ENCODE data around the gene SLC22A5.

Gene SLC22A5

DNA sequence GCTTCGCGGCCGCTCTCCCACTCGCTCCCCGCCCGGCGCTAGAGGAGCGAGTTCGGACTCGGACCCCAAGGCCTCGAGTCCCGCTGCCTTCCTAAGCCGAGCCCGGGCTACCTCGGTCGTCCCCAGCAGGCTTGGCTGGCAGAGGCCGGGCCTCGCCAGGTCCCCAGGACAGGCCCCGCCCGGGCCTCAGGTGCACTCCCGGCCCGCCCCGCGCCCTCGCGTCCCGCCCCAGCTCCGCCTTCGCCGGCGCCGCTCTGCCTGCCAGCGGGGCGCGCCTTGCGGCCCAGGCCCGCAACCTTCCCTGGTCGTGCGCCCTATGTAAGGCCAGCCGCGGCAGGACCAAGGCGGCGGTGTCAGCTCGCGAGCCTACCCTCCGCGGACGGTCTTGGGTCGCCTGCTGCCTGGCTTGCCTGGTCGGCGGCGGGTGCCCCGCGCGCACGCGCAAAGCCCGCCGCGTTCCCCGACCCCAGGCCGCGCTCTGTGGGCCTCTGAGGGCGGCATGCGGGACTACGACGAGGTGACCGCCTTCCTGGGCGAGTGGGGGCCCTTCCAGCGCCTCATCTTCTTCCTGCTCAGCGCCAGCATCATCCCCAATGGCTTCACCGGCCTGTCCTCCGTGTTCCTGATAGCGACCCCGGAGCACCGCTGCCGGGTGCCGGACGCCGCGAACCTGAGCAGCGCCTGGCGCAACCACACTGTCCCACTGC lies at the start of gene SLC22A5:
TSS of gene SLC22A5 (plus strand) at position 237 of the 707 bp plus-strand sequence. CDS start at position 500, 263 bp downstream.
- DNase-seq = peak; percentile 21 to 53

DNA sequence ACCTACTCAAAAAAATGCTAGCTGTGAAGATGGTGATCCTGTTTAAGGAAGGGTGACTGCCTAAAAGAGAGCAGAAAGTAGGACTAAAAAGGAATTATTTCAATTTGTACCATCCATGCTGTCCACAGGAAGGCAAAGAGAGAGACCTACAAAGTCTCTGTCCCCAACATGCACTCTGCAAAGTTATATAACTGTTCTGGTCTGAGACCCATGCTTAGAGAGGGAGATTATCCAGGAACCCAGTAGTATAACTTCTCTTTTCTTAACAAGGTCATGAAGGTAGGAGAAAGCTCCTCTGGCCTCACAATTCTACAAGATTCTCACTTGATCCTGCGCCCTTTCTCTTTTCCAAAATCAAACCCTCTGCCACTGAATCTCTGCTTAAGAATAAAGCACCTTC lies 49.5 kb upstream of the SLC22A5 start:
- no peak for DNase-seq

DNA sequence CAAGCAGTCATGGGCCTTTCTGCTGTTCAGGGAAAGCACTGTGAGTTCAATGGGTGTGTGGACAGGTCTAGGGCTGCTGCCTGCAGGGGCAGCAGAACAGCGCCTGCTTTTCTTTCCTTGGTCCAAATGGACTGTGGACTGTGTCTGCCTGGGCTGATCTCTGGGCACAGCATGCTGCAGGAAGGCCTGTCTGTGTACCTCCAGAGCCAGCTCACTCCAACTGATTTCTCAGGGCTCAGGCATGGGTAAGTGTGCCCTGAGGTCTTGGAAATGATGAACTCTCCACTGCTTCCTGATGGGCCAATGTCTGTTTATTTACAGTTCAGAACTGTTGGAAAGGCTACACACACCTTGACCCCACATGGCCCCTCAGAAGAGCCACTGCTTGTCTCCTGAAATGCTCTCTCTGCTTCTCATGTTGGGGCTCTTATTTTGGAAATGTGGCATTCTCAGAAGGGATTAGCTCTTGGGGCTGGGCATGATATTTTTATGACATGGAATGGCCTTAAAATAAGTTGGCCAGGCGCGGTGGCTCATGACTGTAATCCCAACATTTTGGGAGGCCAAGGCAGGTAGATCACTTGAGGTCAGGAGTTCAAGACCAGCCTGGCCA lies 48.3 kb upstream of the SLC22A5 start:
- DNase-seq = no peak

DNA sequence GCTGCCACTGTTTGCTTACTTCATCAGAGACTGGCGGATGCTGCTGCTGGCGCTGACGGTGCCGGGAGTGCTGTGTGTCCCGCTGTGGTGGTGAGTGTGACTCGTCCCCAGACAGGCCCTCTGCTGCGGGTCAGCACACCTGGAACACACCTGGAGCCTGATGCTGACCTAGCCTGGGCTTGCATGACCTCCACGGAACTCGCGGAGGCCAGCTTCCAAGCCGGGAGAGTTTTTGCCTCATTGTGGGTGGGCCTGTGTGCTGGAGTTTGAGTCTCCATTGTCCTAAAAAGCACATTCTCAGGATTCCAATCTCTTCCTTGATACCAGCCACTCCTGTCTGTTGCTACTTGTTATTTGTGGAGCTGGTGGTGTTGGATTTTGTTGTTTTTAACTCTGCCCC lies 47.2 kb upstream of the SLC22A5 start:
- no peak for DNase-seq

DNA sequence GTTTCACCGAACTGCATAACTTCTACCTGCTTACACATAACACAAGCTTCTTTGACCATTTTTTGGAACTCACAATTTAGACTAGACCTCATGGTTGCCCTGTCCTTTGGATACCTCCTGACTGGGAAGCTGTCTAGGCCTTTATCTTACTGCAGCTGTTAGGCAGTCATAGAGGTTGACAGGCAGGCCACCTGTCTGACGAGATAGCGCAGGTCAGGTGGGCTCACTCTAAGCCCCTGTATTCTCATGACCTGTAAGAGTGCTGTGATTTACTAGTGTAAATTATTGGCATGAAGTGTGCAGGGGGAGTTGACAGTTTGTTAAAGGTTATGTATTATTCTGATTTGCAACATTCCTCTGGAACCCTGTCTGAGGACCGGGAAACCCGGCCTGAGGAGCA lies 46.3 kb upstream of the SLC22A5 start:
- DNase-seq = no peak

DNA sequence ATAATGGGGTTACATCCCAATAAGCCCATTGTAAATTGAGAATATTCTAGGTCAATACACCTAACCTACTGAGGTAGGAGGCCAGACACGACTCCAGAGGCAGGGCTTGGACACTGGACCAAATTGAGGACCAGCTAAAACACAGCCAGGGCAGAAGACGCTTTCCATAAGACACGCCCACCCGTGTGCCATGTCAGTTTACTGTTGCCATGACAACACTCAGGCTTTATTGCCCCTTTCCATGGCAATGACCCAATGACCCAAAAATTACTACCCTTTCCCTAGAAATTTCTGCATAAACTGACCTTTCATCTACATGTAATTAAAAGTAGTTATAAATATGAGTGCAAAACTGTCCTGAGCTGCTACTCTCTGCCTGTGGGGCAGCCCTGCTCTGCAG lies 43.8 kb upstream of the SLC22A5 start:
- DNase-seq = no peak

DNA sequence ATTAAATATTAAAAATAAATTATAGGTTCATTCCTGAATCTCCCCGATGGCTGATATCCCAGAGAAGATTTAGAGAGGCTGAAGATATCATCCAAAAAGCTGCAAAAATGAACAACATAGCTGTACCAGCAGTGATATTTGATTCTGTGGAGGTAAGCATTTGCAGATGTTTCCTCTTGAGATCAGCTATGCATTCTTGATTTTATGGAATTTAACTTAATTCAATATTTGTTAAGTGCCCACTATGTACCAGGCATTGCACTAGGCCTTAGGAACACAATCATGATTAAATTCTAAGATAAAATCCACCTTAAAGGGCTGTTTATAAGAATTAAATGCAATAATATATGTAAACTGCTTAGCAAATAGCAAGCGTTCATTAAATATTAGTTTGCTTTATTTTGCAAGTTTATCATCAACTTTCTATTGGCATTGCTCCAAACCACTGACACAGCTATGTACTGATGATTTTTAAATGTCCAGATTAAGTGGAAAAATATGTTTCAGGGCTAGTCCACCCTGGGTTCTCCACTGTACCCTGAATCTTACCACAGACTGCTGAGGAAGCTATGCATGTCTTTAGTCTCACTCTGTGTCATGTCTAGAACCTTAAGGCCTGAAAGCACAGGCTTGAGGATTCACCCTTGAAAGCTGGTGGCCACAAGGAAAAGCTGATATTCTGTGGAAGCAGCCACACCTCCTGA lies 42.1 kb upstream of the SLC22A5 start:
- no peak for DNase-seq

DNA sequence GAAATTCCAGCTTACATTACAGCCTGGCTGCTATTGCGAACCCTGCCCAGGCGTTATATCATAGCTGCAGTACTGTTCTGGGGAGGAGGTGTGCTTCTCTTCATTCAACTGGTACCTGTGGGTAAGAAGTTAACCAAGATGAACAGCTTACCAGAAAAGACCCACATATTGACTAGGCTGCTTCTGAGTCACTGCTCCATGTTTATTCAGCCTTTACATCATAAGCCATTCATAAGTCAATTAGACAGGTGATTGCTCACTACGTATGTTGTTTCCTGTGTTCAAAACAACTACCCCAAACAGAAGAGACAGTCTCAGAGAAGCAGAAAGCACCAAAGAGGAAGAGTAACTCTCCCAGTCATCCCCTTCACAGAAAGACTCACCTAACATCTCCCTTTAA lies 34.7 kb upstream of the SLC22A5 start:
- DNase-seq = no peak

DNA sequence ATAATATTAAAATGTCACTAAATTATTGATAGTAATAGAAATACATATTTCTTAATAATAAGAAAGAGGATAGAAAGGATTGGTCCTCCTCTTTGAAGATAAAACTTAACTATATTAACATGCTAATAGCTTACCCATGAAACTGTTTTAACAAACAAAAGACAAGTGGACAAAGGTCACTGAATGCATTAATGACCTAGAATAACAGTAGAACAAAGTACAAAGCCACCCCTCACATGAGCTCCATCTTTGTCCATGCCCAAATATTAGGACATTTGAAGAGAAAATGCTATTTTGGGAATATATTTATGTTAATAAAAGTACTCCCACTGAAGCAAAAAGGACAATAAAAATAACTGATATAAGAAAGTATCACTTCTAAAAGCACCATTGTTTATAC lies 34.1 kb upstream of the SLC22A5 start:
- no peak for DNase-seq

DNA sequence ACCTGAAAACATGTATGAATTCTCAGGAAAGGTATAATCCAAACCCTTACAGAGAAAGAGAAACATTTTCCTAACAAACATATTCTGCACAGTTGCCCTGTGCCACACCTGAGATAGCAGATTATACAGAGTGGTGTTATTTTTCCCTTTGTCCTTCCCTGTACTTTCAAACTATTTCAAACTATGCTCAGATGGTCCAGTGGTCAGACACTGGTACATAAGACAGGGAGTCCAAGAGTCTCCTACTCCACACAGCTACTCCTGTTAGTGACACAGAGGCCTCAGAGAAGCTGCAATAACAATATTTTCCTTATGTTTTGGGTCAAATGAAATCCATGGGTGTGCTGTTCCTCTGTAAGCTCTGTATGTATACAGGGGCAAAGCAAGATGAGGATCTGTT lies 30.0 kb upstream of the SLC22A5 start:
- DNase-seq = no peak

DNA sequence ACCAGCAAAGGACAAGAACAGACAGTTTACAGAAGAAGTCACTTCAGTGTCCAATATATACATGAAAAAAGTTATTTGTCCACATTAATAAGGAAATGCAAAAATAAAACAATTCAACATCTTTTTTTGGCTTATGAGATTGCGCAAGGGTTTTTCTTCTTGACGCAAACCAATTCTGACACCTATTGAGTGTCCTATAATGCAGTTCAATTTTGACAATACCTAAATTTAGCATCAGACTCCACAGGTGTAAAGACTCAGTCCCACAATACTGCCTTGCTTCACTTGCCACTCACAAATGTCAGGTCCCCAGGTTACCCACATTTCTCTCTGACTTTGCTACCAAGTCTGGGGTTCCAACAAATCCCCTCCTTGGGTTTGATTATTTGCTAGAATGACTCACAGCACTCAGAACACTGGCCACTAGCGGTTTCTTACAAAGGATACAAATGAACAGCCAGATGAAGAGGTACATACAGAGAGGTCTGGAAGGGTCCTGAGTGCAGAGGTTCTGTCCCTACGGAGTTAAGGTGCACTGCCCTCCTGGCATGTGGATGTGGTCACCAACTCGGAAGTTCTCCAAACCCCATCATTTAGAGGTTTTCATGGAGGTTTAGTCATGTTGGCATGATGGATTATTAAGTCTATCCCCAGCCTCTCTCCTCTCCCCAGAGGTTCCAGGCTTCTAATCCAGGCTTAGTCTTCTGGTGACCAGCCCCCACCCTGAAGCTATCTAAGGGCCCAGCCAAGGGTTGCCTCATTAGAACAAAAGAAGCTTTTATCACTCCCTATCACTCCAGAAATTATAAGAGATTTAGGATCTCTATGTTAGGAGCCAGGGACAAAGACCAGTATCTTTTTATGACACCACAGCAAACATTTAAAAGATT lies 27.0 kb upstream of the SLC22A5 start:
- DNase-seq = no peak

DNA sequence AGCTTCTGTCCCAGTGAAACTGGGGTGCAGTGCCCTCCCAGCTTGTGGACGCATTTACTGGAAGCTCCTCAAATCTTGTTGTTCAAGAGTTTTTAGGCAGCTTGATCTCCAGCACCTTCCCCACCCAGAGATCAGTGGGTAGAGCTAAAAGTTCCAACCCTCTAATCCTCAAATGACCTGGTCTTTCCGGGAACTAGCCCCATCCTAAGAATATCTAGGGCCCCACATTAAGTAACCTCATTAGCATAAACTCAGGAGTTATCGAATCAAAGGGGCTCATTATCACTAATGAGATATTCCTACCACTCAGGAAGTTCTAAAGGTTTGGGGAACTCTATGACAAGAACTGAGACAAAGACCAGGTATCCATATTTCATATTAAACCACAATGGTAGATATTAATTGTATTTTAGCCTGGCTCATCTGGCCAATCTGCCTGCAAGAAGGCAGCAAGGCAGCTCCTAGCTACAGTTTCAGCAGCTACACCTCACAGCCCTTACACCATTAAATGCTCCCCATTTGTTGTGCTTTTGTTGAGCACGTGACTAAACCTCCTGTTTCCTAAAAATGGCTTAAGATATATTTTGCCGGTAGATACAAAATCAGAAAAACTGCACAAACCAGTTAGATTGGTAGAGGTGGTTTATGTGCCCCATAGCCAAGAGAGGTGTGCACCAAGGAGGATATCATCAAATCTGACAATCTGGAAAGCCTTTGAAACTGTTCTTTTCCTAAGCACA lies 24.6 kb upstream of the SLC22A5 start:
- DNase-seq = no peak

DNA sequence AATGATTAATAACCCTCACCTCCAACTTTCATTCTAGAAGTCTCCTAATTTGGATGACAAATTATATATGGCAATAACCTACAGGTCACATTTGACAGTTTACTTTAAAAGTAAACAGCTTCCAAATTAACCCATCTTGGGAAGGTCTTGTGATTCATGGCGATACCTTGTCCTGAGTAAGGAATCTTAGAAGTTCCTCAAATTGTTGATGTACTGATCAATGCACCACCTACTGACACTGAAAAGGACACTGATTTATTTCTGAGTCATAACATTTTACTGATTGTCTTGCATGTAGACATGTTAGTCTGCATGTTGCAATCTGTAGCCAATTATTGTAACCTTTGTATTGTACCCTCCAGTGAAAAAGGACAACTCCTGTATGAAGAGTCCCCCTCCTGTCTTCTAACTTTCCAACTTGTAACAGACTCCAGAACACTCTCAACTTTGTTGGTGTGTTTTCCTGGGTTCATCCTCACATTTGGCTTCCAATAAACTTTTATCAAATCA lies 16.0 kb upstream of the SLC22A5 start:
- DNase-seq = no peak

DNA sequence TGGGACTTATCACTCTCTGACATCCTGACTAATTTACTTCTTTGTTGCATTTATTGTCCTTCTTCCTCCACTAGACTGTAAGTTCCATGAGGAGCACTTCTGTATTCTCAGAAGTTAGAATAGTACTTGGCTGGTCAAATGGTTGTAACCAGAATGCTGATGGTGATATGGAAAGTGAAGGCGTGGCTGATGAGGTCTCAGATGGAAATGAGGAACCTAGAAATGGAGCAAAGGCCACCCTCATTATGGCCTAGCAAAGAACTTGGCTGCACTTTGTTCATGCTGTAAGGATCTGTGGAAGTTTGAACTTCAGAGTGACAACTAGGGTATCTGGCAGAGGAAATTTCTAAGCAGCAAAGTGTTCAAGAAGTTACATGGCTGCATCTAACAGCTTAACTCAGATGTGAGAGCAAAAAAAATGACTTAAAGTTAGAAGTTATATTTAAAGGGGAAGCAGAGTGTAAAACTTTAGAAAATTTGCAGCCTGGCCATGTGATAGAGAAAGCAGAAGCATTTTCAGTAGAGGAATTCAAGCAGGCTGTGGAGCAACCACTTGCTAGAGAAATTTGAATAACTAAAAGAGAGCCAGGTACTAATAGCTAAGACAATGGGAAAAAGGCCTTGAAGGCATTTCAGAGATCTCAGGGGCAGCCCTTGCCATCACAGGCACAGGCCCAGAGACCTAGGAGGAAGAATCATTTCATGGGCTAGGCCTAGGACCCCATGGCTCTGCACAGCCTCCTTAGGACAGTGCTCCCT lies 14.9 kb upstream of the SLC22A5 start:
- no peak for DNase-seq

DNA sequence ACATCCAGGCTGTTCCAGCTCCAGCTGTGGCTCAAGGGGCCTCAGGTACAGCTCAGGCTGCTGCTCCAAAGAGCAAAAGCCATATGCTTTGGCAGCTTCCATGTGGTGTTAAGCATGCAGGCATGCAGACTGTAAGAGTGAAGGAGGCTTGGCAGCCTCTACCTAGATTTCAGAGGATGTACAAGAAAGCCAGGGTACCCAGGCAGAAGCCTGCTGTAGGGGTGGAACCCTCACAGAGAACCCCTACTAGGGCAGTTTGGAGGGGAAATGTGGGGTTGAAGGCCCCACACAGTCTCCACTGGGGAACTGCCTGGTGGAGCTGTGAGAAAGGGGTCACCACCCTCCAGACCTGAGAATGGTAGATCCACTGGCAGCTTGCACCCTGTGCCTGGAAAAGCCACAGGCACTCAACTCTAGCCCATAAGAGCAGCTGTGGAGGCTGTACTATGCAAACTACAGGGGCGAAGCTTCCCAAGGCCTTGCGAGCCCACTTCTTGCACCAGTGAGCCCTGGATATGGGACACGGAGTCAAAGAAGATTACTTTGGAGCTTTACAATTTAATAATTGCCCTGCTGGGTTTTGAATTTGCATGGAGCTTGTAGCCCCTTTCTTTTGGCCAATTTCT lies 14.3 kb upstream of the SLC22A5 start:
- no peak for DNase-seq

DNA sequence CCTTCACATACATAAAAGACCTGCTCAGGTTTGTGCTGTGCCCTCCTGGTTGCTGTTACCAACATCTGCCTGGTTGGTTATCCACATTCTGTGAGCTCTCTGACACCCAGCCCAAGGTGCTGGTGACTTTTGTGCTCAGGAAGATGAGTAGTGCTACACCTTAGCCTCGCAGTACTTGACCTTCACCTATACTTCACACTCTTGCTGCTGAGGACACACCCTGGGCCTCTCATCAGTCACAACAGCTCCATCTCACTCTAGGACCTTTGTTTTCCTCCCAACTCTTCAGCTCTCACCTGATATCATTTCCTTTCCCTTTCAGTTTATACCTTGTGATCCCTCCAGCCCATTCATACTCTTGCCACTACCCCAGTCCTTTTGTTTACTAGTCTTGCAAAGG lies 10.7 kb upstream of the SLC22A5 start:
- no peak for DNase-seq

DNA sequence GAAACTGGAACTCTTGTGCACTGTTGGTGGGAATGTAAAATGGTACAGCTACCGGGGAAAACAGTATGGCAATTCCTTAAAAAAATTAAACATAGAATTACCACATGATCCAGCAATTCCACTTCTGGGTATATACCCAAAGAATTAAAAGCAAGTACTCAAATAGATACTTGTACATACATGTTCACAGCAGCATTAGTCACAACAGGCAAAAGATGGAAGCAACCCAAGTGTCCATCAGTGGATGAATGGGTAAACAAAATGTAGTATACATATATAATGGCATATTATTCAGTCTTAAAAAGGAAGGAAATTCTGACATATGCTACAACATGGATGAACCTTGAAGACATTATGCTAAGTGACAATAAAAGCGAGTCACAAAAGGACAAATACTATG lies 7.4 kb upstream of the SLC22A5 start:
- DNase-seq = no peak

DNA sequence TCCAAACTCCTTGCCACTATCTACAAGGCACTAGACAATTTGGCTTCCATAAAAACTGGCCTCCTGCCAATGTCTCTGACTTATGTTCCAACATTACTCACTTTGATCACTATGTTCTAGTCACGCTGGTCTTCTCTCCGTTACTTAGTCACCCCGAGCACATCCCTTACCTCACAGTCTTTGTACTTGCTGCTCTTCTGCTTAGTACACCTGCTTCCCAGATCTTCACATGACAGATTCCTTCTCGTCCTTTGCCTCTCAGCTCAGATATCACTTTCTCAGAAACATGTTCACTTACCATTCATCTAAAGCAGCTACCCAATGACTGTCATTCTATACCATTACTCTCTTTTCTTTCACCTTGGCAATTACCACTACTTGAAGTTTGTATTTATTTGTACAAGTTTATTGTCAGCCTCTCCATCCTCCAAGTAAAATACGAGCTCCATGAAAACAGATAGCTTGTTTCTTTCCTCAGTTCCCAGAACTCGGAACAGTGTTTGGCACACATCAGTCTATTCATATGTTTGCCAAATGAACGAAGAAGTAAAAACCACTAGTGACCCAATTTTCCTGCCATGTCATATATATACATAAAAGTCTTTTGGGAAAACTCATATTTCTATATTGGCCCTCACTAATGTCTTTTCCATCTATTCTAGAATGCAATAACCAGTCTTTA lies 5.9 kb upstream of the SLC22A5 start:
- no peak for DNase-seq

DNA sequence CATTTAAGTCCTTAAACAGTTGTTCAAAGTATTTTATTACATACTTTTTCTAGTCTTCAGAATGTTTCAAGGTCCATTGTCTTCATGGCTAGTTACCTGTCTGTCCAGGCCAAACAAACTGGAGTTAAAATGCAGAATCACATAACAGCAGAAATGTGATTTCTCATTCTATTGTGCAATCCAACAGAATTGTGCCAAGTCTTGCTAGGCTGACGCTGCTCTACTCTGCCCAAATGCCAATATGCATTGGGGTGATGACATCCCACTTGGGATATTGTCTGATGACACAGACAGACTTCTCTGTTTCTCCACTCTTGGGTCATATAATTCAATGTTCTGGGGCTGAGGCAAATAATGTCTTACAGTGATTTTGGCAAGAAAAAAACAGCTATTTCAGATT lies 5.2 kb upstream of the SLC22A5 start:
- no peak for DNase-seq

DNA sequence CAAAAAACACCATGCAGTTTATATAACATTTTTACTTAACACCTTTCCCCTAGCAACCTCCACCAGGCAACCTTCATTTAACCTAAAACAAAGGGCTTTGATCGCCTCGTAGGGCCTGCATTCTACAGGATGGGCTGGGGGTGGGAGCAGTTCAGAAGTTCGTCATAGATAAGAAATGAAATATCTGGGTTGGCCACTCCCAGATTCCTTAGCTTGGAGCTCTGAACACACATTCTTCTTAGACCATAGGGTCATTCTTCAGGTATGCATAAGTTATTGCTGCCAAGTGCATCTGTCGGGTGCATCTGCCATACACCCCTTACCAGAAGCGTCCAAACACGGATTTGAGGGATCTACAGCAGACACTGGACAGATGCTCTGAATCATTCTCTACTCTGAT lies 4.3 kb upstream of the SLC22A5 start:
- no peak for DNase-seq

Measured in NCI-H1930 (cell line).